NCI-H526 (cell line): Measurements from ENCODE around the gene ELF3.
"Not testable (repeated sequence)": the region's sequence is repeated elsewhere in the genome, so short reads cannot be mapped to it uniquely, and the experiment has no call there.

Source experiments
- DNase-seq, 2 experiments: peaks; one replicate each; lab custom pipeline; 2025; lab: John Stamatoyannopoulos, UW

ELF3 gene

DNA sequence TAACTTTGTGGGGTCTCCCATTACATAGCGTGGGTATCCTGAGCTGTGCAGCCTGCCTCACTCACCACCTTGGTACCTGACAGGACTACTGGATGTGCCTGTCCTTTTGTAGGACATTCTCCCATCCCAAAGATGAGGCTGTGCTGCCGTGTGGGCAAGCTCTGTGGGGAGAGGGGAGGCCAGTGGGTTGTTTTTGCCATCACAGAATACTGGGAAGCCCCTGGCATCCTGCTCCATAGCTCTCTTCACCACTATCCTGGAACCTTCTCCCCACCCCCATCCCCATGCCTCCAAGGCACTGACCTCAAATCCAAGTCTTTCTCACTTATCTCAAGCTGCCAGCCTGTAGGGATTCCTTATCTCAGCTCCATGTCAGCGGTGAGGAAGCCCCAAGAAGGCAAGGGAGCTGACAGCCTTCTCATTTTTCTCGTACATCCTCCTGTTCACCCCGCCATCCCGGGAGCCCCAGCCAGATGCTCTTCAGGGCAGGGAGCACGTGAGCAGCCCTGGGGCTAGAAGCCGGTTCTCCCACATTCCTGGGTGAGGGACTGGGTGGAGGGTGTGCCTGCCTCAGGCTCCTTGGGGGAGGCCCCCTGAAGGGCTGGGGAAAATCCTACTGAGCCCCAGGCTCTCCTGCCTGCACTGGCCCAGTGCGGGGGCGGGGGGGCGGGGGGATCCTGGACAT is 2.4 kb upstream of the ELF3 start:
- DNase-seq = peak; percentile 57 to 82

DNA sequence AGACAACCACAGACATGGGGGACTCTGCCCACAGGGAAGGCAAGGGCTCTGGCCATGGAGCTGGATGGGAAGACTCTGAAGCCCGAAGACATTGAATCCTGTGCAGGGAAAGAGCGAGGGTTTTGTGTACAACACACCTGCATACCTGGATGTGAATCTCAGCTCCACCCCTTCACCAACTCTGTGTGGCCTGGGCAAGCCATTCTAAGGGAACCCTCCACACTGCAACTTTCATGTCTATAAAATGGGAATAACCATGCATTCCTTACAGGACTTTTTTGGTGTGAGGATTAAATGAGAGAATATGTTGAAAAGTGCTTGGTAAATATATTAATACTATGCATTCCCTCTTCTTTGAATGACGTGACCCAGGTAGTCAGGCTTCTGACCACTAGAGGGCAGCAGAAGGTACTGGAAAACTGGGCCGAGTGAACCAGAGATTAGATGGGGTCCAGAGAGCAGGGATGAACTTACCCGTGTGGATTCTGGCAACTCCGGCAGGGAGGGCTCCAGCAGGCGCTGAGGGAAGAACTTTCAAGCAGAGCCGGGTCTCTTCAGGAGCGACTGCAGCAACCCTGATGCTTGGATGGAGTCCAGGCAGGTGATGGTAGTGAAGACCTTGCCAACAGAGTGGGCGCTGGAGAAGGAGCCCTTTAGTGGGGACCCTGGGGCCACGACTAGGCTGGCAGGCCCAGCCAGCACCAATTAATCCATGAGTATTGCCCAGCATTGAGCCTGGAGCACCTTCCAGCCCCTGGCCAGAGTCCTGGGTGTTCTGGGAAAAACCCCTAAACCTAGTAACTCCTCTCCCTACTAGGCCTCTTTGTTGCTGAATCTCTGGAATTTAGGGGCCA is 834 bp upstream of the ELF3 start:
- DNase-seq = peak; percentile 82 to 88

DNA sequence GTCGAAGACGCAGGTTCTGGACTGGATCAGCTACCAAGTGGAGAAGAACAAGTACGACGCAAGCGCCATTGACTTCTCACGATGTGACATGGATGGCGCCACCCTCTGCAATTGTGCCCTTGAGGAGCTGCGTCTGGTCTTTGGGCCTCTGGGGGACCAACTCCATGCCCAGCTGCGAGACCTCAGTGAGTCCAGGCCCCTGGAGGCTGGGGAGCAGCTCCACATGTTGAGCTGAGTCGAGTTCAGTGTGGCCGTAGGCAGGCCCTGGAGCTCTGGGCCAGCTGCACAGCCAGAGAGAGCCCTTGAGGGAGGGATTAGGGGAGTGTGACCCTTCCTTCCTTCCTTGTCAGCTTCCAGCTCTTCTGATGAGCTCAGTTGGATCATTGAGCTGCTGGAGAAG is 1.6 kb downstream of the ELF3 start:
- peak in 1 of 2 experiments; percentile 34 for DNase-seq

DNA sequence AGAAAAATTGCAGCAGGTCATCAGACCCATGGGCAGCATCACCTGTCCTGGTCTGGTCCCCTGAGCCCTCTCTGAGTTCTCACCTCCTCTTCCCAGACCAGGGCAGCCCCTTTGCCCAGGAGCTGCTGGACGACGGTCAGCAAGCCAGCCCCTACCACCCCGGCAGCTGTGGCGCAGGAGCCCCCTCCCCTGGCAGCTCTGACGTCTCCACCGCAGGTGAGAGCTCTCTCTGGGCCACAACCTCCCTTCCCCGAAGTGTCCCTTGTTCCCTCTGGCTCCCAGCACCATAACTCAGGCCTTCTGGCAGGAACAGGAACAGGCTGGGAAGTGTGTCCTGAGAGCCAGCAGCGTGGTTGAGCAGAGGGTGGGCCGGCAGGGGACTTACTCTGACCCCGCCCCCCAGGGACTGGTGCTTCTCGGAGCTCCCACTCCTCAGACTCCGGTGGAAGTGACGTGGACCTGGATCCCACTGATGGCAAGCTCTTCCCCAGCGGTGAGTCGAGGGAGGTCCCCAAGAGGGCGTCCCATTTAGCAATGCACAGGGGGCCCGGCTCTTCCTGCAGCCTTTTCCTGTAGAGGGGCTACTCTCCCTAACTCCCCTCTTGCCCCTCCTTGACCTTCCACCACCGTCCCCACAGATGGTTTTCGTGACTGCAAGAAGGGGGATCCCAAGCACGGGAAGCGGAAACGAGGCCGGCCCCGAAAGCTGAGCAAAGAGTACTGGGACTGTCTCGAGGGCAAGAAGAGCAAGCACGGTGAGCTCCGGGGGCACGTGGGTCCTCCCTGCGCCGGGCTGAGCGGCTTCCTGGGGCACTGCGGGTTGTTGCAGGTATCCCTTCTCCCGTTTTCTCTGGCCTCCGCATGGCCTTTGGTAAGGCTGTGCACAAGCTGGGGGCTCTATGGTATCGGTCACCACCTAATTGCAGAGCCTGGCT is 2.4 kb downstream of the ELF3 start:
- DNase-seq = peak in 1 of 2 experiments; percentile 38

DNA sequence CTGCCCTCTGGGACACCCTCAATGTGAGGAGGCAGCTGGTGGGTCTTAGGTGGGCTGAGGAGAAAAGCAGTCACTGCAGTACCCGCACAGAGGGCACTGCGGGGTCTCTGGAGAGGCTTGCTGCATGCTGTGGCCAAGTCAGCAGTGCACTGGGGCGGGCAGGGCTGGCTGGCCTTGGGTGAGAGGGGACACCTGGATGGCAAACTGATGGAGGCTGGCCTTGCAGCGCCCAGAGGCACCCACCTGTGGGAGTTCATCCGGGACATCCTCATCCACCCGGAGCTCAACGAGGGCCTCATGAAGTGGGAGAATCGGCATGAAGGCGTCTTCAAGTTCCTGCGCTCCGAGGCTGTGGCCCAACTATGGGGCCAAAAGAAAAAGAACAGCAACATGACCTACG is 3.2 kb downstream of the ELF3 start:
- no peak for DNase-seq

DNA sequence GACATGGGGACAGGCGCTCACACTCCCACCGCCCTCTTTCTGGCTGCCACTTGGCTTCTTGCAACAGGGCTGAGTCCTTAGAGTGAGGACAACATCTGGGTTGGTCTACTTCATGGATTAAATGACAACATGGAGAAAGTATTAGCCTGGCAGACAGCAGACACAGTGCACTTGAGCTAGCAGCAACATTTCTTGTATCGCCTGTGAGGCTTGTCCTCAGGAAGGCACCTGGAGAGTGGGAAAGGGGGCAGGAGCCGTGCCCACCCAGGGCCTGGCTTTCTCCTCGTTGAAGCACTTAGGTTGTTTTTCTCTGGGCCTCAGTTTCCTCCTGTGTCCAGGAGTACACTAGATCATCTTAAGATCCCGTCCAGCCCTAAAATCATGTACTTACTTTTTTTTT is 3.7 kb downstream of the ELF3 start:
- no peak for DNase-seq

DNA sequence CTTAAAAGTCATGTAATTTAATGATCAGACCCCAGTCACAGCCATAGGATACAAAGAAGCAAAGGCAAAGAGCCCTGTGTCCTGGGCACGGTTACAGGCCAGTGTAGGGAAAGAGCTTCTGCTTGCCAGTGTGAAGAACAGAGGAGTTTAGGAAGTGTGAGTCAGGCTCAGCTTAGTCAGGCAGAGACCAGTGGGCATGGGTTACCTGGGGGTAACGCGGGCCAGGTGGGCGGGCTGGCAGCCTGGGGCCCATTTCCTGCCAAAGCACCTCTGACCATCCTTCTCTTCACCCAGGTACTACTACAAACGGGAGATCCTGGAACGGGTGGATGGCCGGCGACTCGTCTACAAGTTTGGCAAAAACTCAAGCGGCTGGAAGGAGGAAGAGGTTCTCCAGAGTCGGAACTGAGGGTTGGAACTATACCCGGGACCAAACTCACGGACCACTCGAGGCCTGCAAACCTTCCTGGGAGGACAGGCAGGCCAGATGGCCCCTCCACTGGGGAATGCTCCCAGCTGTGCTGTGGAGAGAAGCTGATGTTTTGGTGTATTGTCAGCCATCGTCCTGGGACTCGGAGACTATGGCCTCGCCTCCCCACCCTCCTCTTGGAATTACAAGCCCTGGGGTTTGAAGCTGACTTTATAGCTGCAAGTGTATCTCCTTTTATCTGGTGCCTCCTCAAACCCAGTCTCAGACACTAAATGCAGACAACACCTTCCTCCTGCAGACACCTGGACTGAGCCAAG is 4.7 kb downstream of the ELF3 start:
- DNase-seq = no peak

DNA sequence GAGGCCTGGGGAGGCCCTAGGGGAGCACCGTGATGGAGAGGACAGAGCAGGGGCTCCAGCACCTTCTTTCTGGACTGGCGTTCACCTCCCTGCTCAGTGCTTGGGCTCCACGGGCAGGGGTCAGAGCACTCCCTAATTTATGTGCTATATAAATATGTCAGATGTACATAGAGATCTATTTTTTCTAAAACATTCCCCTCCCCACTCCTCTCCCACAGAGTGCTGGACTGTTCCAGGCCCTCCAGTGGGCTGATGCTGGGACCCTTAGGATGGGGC is 5.2 kb downstream of the ELF3 start:
- DNase-seq = no peak

DNA sequence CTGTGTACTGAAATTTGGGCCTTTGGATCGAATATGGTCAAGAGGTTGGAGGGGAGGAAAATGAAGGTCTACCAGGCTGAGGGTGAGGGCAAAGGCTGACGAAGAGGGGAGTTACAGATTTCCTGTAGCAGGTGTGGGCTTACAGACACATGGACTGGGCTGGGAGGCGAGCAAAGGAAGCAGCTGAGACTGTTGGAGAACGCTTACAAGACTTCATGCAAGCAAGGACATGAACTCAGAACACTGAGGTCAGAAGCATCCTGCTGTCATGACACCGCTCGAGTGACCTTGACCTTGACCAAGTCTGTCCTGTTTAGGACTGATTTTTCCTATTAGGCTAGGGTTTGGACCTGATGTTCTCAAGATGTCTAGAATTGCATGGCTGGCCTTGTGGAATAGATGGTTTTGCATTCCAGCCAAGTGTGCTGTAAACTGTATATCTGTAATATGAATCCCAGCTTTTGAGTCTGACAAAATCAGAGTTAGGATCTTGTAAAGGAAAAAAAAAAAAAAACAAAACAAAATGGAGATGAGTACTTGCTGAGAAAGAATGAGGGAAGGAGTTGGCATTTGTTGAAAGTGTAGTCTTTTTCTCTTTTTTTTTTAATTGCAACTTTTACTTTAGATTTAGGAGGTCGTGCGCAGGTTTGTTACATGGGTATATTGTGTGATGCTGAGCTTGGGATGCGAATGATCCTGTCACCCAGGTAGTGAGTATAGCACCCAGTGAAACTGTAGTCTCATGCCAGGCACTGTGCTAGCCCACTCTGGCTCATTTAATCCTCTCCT is 5.8 kb downstream of the ELF3 start:
- DNase-seq = no peak

DNA sequence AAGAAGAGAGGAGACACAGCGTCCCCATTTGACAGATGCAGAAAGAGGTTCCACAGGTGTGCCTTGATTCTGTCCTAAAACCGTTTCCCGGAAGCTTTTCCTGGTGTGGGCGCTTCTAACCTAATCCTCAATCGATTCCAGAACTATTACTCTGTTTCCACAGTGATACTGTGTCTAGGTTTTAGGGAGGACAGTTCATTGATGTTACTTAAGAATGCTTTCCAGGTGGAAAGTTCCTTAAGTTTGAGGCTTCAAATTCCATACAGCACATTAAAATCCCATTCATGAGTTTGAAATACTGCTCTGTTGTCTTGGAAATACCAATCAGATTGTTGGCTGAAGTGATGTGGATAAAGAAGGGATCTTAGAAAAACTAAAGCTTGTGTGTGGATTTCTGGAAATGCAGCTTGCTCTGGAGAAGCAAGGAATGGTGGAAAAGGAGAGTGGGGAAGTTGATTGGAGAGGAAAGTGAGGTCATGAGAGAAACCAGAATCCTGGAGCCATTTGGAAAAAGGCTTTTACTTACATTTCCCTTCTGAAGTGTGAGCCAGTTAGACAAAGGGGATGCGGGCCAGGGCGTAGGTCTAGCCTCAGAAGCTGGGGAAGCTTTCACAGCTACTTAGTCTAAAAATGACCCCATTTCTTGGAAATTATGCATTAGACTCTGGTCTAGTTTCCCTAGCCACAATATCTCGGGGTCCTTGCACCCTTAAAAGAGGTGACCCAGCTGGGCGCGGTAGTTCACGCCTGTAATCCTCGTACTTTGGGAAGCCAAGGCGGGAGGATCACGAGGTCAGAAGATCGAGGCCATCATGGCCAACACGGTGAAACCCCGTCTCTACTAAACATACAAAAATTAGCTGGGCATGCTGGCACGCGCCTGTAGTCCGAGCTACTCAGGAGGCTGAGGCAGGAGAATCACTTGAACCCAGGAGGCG is 6.7 kb downstream of the ELF3 start:
- no peak for DNase-seq

DNA sequence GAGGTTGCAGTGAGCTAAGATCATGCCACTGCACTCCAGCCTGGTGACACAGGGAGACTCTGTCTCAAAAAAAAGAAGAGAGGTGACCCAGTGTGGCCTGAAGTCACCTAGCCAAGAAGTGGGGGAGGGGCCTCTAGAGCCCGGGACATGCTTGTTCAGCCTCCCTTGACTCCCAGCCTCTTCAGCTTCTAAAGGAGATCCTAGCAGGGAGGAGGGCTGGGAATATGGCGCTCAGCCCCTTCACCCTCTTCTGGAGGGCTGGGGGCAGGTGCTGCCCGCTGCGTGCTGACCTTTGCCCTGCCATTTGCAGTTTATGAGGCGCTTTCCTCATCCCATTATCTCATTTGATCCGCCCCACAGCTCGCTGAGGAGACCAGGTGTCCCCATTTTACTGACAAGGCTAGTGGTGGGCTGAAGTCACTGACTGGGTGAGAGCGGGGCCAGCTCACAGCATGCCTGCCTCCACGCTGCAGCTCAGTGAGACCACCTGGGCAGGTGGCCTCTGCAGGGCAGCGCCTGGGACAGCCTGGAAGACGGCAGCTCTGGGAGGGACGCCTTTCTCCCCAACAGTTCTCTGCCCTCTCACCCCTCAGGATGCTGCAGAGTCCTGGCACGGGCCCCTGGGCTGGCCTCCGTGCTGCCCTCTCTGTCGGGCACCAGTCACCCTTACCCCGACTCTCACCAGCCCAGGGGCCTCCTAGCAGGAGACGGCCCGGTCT is 7.5 kb downstream of the ELF3 start:
- DNase-seq = peak; percentile 16 to 70

DNA sequence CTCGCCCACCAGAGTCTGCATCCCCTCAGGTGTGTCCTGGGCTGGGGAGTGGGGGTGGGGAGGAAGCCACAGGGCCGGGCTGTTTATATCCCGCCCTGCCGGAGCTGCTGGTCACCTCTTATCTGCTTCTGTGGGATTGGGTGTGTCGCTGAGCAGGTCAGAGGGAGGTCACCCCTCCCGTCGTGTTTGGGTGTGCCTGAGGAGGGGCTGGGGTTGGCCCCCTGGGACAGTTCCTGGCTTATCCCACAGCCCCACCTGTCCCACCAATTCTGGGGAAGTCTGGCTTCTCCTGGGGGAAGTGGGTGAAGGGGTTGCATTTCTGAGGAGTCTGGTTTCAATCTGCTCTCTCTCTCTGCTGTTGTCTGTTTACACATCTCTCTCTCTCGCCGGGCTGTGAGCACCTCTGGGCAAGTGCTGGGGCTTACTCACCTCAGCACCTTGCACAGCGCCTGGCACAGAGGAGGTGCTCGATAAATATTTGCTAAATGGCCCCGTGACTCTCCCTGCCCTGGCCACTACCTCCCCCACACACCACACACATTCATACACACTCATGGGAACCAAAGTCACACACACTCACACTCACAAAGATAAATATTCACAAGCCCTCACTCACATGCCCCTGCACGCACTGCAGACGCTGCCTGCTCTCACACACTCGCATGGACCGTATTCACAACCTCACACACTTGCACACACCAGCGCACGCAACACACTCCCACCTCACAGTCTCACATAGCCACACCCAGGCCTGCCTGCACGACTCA is 8.3 kb downstream of the ELF3 start:
- peak; percentile 68 to 83 for DNase-seq

DNA sequence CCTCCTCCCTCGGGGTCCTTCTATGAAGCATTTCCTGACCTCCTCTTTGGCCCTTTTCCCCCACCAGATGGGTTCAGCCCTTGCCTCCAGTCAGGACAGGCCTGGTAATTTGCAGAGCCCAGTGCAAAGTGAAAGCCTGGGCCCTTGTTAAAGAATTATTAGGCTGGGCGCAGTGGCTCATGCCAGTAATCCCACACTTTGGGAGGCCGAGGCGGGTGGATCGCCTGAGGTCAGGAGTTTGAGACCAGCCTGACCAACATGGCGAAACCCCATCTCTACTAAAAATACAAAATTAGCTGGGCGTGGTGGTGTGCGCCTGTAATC is 8.8 kb downstream of the ELF3 start:
- DNase-seq = not testable (repeated sequence)

DNA sequence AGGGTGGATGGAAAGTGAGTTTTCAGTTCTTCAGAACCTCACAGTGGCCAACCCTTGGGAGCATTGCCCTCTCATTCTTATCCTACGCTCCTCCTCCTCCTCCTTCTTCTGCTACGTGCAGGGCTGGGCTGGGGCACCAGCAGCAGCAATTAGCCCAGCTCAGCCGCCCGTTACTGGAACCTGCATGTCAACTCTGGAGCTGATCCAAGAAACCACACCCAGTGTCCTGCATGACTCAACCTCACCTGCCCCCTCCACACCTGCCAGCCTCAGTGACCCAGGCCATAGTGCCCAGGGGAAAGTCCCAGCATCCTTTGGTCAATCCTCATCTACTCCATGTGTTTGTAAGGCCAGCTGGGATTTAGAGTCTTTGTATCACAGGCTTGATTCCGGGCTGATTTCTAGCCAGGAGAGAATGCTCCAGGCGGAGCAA is 12.6 kb downstream of the ELF3 start:
- DNase-seq = peak in 1 of 2 experiments; percentile 54

DNA sequence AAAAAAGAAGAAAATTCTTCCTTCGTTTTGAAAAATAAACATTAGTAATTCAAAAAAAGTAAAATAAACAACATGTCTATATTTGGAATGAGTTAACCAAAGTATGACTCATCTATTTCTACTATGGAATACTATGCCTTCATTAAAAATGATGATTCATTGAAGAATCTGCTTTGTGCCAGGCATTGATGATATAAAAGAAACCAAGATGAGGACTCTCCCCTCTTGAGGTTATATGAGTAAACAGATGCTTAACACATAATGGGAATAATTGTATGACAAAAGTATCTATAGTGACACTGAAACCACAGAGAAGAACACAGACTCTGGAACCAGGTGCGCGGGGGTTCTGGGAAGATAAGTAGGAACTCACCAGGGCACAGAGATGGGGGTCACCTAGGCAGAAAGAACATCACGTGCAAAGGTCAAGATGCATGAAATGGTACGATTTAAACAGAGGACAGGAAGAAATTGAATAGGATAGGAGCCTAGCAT is 18.8 kb downstream of the ELF3 start:
- DNase-seq = no peak

DNA sequence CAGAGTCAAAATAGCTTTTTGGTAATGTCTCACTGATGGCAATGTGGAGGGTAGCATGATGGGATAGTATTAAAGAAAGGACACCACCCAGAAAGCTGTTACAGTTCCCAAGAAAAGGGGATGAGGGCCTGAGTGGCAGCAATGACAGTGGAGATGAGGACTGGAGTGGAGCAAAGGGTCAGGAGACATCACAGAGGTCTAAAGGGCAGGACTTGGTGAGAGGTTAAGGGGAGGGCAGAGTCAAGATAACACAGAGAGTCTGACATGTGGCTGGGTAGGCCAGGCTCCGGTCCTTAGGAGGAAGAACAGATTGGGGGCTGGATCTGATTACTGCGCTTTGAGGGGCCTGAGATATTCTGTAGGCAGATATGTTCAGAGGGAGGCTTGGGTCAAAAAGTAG is 19.3 kb downstream of the ELF3 start:
- DNase-seq = no peak

DNA sequence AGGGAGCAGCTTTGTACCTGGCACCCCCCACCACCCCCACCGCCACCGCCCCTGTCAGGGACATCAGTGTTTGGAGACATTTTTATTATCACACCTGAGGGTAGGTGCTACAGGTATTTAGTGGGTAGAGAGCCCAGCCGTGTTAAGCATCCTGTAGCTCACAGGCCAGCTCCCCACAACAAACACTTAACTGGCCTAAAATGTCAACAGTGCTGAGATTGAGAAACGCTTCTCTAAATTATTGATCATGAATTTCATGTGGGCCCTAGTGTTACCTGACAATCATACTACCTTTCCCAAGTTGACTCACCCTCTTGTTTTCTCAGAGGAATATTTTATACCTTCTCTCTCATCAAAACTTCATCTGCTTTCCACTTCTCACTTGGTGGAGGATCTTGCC is 21.4 kb downstream of the ELF3 start:
- no peak for DNase-seq

DNA sequence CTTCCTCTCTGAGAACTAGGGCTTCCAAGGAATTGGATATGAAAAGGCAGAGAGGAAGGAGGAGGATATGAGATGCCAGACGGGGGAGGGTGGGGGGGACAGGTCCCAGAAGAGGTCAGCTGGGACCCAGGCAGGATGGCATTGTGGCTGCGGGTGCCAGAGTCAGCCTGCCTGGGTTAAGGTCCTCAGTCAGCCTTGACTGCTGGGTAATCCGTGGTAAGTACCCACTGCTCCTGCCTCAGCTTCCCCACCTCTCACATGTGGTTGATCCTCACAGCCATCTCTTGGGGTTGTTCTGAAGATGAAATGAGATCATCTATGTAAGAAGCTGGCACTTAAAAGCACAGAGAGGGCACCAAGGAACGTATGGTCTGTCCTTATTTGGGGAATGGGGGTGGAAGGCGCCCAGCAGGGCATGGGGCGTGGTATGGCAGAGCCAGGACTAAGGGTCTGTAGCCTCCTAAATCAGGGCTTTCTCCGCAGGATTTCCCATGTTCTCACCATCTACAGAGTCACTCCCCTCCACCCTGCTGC is 23.8 kb downstream of the ELF3 start:
- DNase-seq = no peak
